ENCODE measurements around the gene NDUFAF2. TPM values are rescaled to one million over a fixed set of nuclear protein-coding genes. Genes with fewer than 3 reads are reported as not detected.

The NDUFAF2 gene
- total RNA-seq, 1 experiment from 2014 or later: 120 TPM

DNA sequence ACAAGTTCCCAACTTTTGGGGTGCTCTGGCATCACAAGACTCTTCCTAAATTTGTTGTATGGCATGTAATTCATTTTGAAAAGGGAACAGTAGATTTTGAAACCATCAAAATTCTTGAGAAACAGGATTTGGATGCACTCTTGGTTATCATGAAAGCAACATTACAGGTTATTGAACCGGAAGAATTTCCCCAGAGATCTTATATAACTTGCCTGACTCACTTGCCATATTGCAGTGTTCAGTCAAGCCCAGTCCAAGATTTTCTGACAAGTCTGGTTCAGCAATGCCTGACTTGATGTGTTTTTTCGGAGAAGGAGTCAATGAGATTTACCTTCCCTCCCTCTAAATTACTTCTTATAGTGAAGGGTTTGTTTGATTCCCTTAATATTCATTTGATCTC lies 185.3 kb downstream of the NDUFAF2 start:
- POLR2A ChIA-PET: no interaction called here
- H3K4me1 Mint-ChIP-seq (ENCODE audit: insufficient read depth, unreplicated experiment): peaks cover 10% of the 10 kb centered on the region
- no peak for DNase-seq (ENCODE audit: unreplicated experiment)
- H3K4me3 Mint-ChIP-seq (ENCODE audit: unreplicated experiment): no peak overlapping the region
- BruUV-seq (replicated peaks): no TSS peak
- H3K9me3 Mint-ChIP-seq (ENCODE audit: unreplicated experiment): peaks cover 4% of the 10 kb centered on the region
- TF ChIP-seq, protein P1, sequence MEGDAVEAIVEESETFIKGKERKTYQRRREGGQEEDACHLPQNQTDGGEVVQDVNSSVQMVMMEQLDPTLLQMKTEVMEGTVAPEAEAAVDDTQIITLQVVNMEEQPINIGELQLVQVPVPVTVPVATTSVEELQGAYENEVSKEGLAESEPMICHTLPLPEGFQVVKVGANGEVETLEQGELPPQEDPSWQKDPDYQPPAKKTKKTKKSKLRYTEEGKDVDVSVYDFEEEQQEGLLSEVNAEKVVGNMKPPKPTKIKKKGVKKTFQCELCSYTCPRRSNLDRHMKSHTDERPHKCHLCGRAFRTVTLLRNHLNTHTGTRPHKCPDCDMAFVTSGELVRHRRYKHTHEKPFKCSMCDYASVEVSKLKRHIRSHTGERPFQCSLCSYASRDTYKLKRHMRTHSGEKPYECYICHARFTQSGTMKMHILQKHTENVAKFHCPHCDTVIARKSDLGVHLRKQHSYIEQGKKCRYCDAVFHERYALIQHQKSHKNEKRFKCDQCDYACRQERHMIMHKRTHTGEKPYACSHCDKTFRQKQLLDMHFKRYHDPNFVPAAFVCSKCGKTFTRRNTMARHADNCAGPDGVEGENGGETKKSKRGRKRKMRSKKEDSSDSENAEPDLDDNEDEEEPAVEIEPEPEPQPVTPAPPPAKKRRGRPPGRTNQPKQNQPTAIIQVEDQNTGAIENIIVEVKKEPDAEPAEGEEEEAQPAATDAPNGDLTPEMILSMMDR (IDR thresholded peaks at IDR 0.05; ENCODE audit: unreplicated experiment): no peak
- CTCF ChIA-PET: no interaction called here
- no peaks in the 10 kb centered on the region for H3K27me3 Mint-ChIP-seq (ENCODE audit: insufficient read depth, unreplicated experiment)
- intact Hi-C loops (cut with micrococcal nuclease): no loop called here
- H3K36me3 Mint-ChIP-seq (ENCODE audit: insufficient read depth, unreplicated experiment): no peaks in the 10 kb centered on the region
- no peak overlapping the region for H3K27ac Mint-ChIP-seq (ENCODE audit: low read depth, unreplicated experiment)

DNA sequence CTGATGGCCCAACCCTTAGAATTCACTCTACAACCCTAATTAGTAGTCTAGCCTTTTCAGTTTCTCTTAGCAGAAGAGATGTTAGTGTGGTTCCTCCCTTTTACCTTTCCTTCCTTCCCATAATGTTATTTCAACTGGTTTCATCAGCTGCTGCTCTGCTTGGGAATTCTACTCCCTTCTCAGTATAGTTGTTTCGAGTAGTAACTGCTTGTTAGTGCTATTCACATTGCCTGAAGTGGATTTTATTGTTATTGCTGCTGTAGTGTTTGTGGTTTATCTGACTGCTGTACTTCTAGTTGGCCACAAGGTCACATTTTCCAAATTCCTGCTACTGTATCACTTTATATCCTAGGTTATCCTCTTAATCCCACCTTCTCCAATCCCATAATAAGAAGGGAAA lies 187.6 kb downstream of the NDUFAF2 start:
- no peak for DNase-seq (ENCODE audit: unreplicated experiment)
- ChIA-PET POLR2A (interaction anchor here (1.2 kb wide), 1 partner anchor 10 kb away, joined by 3 read pairs; no protein-coding TSS in a partner anchor), CTCF (interaction anchor here (0.6 kb wide), 1 partner anchor 1221 kb away, joined by 3 read pairs; no protein-coding TSS in a partner anchor)
- Mint-ChIP-seq H3K27me3 (ENCODE audit: insufficient read depth, unreplicated experiment) (no peaks in the 10 kb centered on the region), H3K27ac (ENCODE audit: low read depth, unreplicated experiment) (peak overlapping the region; percentile 65), H3K36me3 (ENCODE audit: insufficient read depth, unreplicated experiment) (no peaks in the 10 kb centered on the region), H3K4me3 (ENCODE audit: unreplicated experiment) (no peak overlapping the region), H3K9me3 (ENCODE audit: unreplicated experiment) (no peaks in the 10 kb centered on the region), H3K4me1 (ENCODE audit: insufficient read depth, unreplicated experiment) (peaks cover 10% of the 10 kb centered on the region)
- intact Hi-C loops (cut with micrococcal nuclease): no loop called here
- no TSS peak for BruUV-seq (replicated peaks)
- TF ChIP-seq, protein P1 (IDR thresholded peaks at IDR 0.05; ENCODE audit: unreplicated experiment): no peak

DNA sequence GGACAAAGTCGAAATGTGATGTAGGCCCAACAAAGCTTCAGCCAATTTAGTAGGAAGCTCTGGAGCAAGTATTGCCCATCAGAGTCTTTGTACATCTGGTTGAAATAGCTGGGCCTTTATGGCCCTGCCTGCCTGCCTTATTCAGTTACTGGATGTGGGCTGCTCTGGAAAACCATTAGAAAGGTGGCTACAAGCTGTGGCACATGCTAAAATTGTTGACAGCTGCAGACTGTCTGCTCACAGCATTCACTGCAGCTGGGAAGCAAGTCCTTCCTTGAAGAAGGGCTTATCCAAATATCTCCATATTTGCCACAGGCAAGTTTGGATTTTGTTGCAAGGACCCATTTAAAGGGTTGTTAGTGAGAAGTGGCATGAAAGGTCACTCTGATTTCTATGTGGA lies 192.8 kb downstream of the NDUFAF2 start:
- CTCF ChIA-PET: interaction anchor here (0.6 to 1.9 kb wide), 3 partner anchors 16 to 1217 kb away, joined by 3 to 6 read pairs (median 3); no protein-coding TSS in a partner anchor
- TF ChIP-seq, protein P1 (IDR thresholded peaks at IDR 0.05; ENCODE audit: unreplicated experiment): no peak
- BruUV-seq (replicated peaks): no TSS peak
- Mint-ChIP-seq H3K9me3 (ENCODE audit: unreplicated experiment) (no peaks in the 10 kb centered on the region), H3K36me3 (ENCODE audit: insufficient read depth, unreplicated experiment) (no peaks in the 10 kb centered on the region), H3K27ac (ENCODE audit: low read depth, unreplicated experiment) (no peak overlapping the region), H3K4me3 (ENCODE audit: unreplicated experiment) (no peak overlapping the region), H3K27me3 (ENCODE audit: insufficient read depth, unreplicated experiment) (no peaks in the 10 kb centered on the region), H3K4me1 (ENCODE audit: insufficient read depth, unreplicated experiment) (peaks cover 1% of the 10 kb centered on the region)
- POLR2A ChIA-PET: interaction anchor here (1.4 kb wide), 1 partner anchor 9 kb away, joined by 3 read pairs; no protein-coding TSS in a partner anchor
- intact Hi-C loops (cut with micrococcal nuclease): no loop called here
- DNase-seq (ENCODE audit: unreplicated experiment): no peak

DNA sequence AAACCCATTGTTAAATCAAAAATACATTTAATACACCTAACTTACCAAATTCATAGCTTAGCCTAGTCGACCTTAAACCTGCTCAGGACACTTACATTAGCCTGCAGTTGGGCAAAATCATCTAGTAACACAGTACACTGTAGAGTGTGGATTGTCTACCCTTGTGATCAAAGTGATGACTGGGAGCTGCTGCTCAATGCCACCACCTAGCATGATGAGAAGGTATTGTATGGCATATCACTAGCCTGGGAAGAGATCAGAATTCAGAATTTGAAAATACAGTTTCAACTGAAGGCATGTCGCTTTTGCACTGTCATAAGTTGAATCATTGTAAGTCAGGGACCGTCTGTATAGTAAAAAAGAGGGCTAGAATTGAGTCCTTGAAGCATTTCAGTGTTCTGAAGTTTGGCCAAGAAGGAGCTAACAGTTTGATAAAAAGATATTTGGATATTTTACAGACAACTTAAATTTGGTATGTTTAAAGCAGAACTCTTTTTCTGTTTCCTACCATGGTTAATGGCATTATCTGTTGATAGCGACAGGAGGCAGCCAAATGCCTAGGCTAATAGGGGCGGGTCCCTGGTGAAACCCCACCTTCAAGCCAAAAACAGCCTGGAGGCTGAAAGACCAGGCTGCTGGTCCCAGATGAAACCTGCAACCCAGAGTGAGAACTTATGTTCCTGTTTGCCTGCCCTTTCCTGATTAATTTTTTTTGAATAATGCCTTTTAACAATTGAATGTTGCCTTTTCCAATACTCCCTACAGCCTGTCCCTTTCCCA lies 194.3 kb downstream of the NDUFAF2 start:
- DNase-seq (ENCODE audit: unreplicated experiment): peak; percentile 16
- Mint-ChIP-seq H3K4me1 (ENCODE audit: insufficient read depth, unreplicated experiment) (no peaks in the 10 kb centered on the region), H3K9me3 (ENCODE audit: unreplicated experiment) (no peaks in the 10 kb centered on the region), H3K27me3 (ENCODE audit: insufficient read depth, unreplicated experiment) (no peaks in the 10 kb centered on the region), H3K27ac (ENCODE audit: low read depth, unreplicated experiment) (no peak overlapping the region), H3K4me3 (ENCODE audit: unreplicated experiment) (no peak overlapping the region), H3K36me3 (ENCODE audit: insufficient read depth, unreplicated experiment) (no peaks in the 10 kb centered on the region)
- intact Hi-C loops (cut with micrococcal nuclease): no loop called here
- no TSS peak for BruUV-seq (replicated peaks)
- TF ChIP-seq, protein P1 (IDR thresholded peaks at IDR 0.05; ENCODE audit: unreplicated experiment): peak; percentile 17
- ChIA-PET CTCF (interaction anchor here (0.6 to 1.9 kb wide), 8 partner anchors 9 to 519 kb away, joined by 3 to 6 read pairs (median 4); no protein-coding TSS in a partner anchor), POLR2A (interaction anchor here (0.6 to 0.8 kb wide), 2 partner anchors 10 to 197 kb away, joined by 3 read pairs; no protein-coding TSS in a partner anchor)
